GM20000 (cell line): ENCODE results near the gene SENP2.
"Not testable (repeated sequence)": the region's sequence is repeated elsewhere in the genome, so short reads cannot be mapped to it uniquely, and the experiment has no call there.

Experiments
- DNase-seq: peaks from one replicate; pipeline ENCODE4 v3.0.0; 2012; ENCODE audit warnings: low spot score
- TF ChIP-seq, protein P1 (sequence below): IDR thresholded peaks from 2 replicates; pipeline ENCODE4 v1.5.1; 2012; ENCODE audit warnings: mild to moderate bottlenecking, control low read depth; ENCODE audit errors: extremely low read depth, missing control alignments

Gene SENP2

DNA sequence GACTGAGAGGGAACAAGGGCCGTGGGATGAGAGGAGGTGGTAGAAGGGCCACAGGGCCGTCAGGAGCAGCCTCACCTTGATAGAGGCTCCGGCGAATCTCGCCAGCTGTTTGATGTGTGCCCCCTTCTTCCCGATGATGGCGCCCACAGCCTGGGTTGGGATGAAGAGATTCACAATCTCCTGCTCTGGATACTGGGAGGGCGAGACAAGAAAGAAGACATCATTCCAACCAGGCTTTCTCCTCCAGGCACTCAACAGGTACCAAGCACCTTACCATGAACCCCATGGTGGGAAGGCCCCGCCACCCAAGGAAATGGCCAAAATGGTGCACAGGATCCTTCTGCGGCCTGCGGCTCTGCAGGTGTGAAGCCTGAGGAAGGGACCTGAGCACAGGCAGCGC is 71.1 kb downstream of the SENP2 start:
- no peak for DNase-seq
- TF ChIP-seq, protein P1, sequence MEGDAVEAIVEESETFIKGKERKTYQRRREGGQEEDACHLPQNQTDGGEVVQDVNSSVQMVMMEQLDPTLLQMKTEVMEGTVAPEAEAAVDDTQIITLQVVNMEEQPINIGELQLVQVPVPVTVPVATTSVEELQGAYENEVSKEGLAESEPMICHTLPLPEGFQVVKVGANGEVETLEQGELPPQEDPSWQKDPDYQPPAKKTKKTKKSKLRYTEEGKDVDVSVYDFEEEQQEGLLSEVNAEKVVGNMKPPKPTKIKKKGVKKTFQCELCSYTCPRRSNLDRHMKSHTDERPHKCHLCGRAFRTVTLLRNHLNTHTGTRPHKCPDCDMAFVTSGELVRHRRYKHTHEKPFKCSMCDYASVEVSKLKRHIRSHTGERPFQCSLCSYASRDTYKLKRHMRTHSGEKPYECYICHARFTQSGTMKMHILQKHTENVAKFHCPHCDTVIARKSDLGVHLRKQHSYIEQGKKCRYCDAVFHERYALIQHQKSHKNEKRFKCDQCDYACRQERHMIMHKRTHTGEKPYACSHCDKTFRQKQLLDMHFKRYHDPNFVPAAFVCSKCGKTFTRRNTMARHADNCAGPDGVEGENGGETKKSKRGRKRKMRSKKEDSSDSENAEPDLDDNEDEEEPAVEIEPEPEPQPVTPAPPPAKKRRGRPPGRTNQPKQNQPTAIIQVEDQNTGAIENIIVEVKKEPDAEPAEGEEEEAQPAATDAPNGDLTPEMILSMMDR = no peak

GRCh38 chr3:185657691-185658503 is 71.8 kb downstream of the SENP2 start:
- TF ChIP-seq, protein P1 = no peak

DNA sequence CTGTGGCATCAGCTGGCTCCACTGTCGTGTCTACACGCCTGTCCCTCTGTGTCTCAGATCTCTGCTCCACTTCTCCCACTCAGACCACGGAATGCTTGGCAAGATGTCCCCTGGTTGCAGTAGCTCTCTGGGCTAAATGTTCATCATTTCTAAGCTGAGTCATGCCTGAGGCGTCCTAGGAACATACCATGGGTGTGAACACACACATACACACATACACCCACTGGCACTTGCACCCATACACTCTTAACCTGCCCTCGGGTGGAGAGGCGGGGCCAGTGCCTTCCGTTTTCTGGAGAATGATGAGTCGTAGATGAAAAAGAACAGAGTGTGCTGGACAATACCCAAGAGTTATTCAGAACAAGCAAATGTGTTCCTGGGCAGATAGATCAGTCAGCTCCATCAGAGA is 72.4 kb downstream of the SENP2 start:
- TF ChIP-seq, protein P1 = no peak
- DNase-seq = no peak

More at GRCh38 chr3:185657691-185658503, 71.8 kb downstream of the SENP2 start:
- DNase-seq = no peak

DNA sequence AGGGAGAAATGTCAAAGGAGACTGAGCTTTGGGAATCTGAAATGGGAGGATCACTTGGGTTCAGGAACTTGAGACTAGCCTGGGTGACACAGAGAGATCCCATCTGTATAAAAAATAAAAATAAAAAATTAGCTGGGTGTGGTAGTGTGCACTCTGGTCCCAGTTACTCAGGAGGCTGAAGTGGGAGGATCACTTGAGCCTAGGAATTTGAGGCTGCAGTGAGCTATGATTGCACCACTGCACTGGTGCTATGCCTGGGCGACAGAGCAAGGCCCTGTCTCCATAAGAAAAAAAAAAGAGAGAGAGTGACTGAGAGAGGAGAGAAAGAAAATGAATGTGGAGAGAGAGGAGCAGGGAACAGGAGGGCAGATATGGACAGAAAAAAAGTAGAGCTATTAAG is 72.8 kb downstream of the SENP2 start:
- TF ChIP-seq, protein P1 = no peak

GRCh38 chr3:185659942-185660921 is 74.1 kb downstream of the SENP2 start:
- peak; percentile 82 for DNase-seq
- TF ChIP-seq, protein P1 = peak; percentile 99

More for the DNA sequence above, 72.8 kb downstream of the SENP2 start:
- DNase-seq = no peak

GRCh38 chr3:185661296-185661695 is 75.2 kb downstream of the SENP2 start:
- not testable (repeated sequence) for DNase-seq

- TF ChIP-seq, protein P1 = no peak
- no peak for DNase-seq
Observed at GRCh38 chr3:185661772-185662171, 75.7 kb downstream of the SENP2 start.
